GM12875 (cell line): ENCODE data around the gene NR3C1.

Source experiments
- H3K4me3 ChIP-seq: one replicate; pipeline ENCODE4 v1.5.1; 2011; ENCODE audit warnings: low read depth, low read length, control low read depth
- TF ChIP-seq, protein P1 (sequence below): IDR thresholded peaks from 2 replicates; pipeline ENCODE4 v1.5.1; 2011; ENCODE audit warnings: low read depth, mild to moderate bottlenecking, control low read depth, inconsistent platforms, low read length, moderate library complexity, borderline replicate concordance; ENCODE audit not compliant: insufficient read depth

Gene NR3C1

DNA sequence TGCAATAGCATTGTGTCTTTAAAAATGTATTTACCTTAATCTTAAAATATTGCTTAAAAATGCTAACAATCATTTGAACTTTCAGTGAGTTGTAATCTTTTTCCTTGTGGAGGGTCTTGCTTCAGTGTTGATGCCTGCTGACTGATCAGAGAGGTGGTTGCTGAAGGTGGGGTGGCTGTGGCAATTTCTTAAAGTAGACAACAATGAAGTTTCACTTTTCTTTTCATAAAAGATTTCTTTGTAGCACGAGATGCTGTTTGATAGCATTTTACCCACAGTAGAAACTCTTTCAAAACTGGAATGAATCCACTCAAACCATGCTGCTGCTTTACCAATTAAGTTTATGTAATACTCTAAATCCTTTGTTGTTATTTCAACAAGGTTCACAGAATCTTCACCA lies 50.8 kb downstream of the NR3C1 start:
- H3K4me3 ChIP-seq: no peak overlapping the region
- TF ChIP-seq, protein P1, sequence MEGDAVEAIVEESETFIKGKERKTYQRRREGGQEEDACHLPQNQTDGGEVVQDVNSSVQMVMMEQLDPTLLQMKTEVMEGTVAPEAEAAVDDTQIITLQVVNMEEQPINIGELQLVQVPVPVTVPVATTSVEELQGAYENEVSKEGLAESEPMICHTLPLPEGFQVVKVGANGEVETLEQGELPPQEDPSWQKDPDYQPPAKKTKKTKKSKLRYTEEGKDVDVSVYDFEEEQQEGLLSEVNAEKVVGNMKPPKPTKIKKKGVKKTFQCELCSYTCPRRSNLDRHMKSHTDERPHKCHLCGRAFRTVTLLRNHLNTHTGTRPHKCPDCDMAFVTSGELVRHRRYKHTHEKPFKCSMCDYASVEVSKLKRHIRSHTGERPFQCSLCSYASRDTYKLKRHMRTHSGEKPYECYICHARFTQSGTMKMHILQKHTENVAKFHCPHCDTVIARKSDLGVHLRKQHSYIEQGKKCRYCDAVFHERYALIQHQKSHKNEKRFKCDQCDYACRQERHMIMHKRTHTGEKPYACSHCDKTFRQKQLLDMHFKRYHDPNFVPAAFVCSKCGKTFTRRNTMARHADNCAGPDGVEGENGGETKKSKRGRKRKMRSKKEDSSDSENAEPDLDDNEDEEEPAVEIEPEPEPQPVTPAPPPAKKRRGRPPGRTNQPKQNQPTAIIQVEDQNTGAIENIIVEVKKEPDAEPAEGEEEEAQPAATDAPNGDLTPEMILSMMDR: no peak

- TF ChIP-seq, protein P1: no peak
- H3K4me3 ChIP-seq: no peak overlapping the region
These were observed 52.5 kb downstream of the NR3C1 start for GRCh38 chr5:143350751-143351602.

- TF ChIP-seq, protein P1: no peak
- no peak overlapping the region for H3K4me3 ChIP-seq
These were observed 53.1 kb downstream of the NR3C1 start for GRCh38 chr5:143350341-143350740.

- TF ChIP-seq, protein P1: no peak
- H3K4me3 ChIP-seq: no peak overlapping the region
These were observed 54.3 kb downstream of the NR3C1 start for GRCh38 chr5:143349177-143349576.

DNA sequence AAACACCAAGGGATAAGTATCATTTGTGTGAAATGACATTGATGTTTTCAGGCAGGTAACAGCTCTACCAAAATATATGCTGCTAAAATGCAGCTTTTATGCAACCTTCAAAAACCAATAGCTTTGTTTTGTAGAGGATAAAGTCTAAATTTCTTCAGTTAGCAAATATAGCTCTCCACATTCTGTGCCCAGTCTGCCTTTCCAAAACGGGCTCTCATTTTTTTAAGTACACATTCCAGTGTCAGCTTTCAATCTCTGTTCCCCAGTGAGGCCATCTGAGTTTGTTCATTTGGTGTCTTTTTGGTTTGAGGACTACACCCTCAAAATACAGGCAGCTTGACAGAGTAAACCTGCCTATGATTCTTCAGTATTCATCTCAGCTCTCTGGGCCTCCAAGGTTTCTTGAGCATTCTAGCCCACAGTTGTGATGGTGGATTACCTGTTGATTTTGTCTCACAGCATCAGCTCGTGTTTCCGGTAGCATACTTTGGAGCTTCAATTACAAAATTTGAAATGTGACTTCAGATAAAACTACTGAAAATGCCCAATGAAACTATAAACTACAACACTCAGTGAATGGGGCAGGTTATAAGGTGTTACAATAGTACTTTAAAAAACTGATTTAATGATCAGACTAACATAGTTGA lies 55.7 kb downstream of the NR3C1 start:
- TF ChIP-seq, protein P1: no peak
- H3K4me3 ChIP-seq: no peak overlapping the region

DNA sequence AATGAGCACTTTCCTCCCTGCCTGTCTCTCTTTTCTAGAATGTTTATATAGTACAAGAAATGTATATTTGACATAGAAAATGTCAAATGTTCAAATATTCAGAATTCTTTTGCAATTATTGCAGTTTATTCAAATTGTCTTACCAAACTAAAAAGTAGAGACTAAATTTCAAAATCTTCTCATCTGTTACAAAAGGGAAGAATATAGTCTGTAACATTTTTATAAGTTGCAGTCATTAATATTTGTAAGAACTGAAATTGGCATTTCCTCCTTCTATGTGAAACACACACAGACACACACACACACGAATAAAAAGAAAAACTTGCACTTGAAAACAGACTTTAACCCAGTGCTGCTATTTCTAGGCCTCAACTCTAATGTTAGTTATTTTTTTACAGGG lies 56.4 kb downstream of the NR3C1 start:
- no peak overlapping the region for H3K4me3 ChIP-seq
- TF ChIP-seq, protein P1: no peak
